NCI-H748 (cell line): ENCODE data around the gene FAM13B.
"Not testable (repeated sequence)": the region's sequence is repeated elsewhere in the genome, so short reads cannot be mapped to it uniquely, and the experiment has no call there.

Experiments
- DNase-seq: peaks from one replicate; lab custom pipeline; 2025; ENCODE audit not compliant: unreplicated experiment; lab: John Stamatoyannopoulos, UW

Gene FAM13B

GRCh38 chr5:138035605-138036537 is 3.0 kb upstream of the FAM13B start:
- DNase-seq = peak; percentile 91

- DNase-seq = no peak
These were observed 1.0 kb upstream of the FAM13B start for GRCh38 chr5:138033907-138034306.

GRCh38 chr5:138033386-138033808 is 518 bp upstream of the FAM13B start:
- no peak for DNase-seq

- DNase-seq = no peak
These were observed 779 bp downstream of the FAM13B start for GRCh38 chr5:138032028-138032571.

- no peak for DNase-seq
These were observed 2.9 kb downstream of the FAM13B start for GRCh38 chr5:138029944-138030343.

- no peak for DNase-seq
These were observed 3.4 kb downstream of the FAM13B start for GRCh38 chr5:138029501-138029900.

- no peak for DNase-seq
These were observed 3.9 kb downstream of the FAM13B start for GRCh38 chr5:138028971-138029365.

GRCh38 chr5:138028262-138028970 is 4.5 kb downstream of the FAM13B start:
- not testable (repeated sequence) for DNase-seq

- not testable (repeated sequence) for DNase-seq
These were observed 6.1 kb downstream of the FAM13B start for GRCh38 chr5:138026793-138027192.

- no peak for DNase-seq
These were observed 7.6 kb downstream of the FAM13B start for GRCh38 chr5:138025285-138025684.

GRCh38 chr5:138024117-138024516 is 8.8 kb downstream of the FAM13B start:
- no peak for DNase-seq

GRCh38 chr5:138022912-138023311 is 10.0 kb downstream of the FAM13B start:
- DNase-seq = no peak

GRCh38 chr5:138021771-138022170 is 11.1 kb downstream of the FAM13B start:
- DNase-seq = no peak

GRCh38 chr5:138018849-138019248 is 14.0 kb downstream of the FAM13B start:
- no peak for DNase-seq

- DNase-seq = no peak
These were observed 17.0 kb downstream of the FAM13B start for GRCh38 chr5:138015916-138016315.

- no peak for DNase-seq
These were observed 20.9 kb downstream of the FAM13B start for GRCh38 chr5:138011991-138012390.

GRCh38 chr5:138000102-138000723 is 32.7 kb downstream of the FAM13B start:
- no peak for DNase-seq

GRCh38 chr5:137997726-137998213 is 35.1 kb downstream of the FAM13B start:
- no peak for DNase-seq

- no peak for DNase-seq
These were observed 37.1 kb downstream of the FAM13B start for GRCh38 chr5:137995749-137996128.

GRCh38 chr5:137995077-137995748 is 37.7 kb downstream of the FAM13B start:
- no peak for DNase-seq

- no peak for DNase-seq
These were observed 38.3 kb downstream of the FAM13B start for GRCh38 chr5:137994556-137994955.
